WTC11 (cell line): Measurements from ENCODE around the gene PPP1R36. TPM values are rescaled to one million over a fixed set of nuclear protein-coding genes. Genes with fewer than 3 reads are reported as not detected.
"Not testable (repeated sequence)": the region's sequence is repeated elsewhere in the genome, so short reads cannot be mapped to it uniquely, and the experiment has no call there.

Experiments
- ATAC-seq: fragments of 200-7000 bp; cut with Tn5 transposase; 2 replicates; pipeline ENCODE4 v1.10.0; 2021; ENCODE audit warnings: mild to moderate bottlenecking, moderate library complexity
- CTCF ChIA-PET: fragments of 300-600 bp; sonication (Branson Sonifier 250); formaldehyde crosslinking; loops from one replicate; lab custom pipeline; 2021; ENCODE audit warnings: antibody characterized with exemption; lab: Charles Lee
- POLR2A ChIA-PET: fragments of 350-600 bp; sonication (Branson Sonifier 250); formaldehyde crosslinking; loops from one replicate; lab custom pipeline; 2021; ENCODE audit warnings: antibody characterized with exemption; lab: Charles Lee
- DNase-seq: peaks from one replicate; pipeline ENCODE4 v3.0.0; 2021; ENCODE audit warnings: low spot score
- H3K27ac Mint-ChIP-seq: 2 replicates; pipeline ENCODE4 v1.8.0; 2021; ENCODE audit warnings: mixed read lengths
- H3K27me3 Mint-ChIP-seq: 2 replicates; pipeline ENCODE4 v1.8.0; 2021; ENCODE audit warnings: low read depth, mild to moderate bottlenecking, moderate library complexity, mixed read lengths
- H3K36me3 Mint-ChIP-seq: 2 replicates; pipeline ENCODE4 v1.8.0; 2021; ENCODE audit warnings: mixed read lengths
- H3K4me1 Mint-ChIP-seq: 2 replicates; pipeline ENCODE4 v1.8.0; 2022; ENCODE audit warnings: mixed read lengths
- H3K4me3 Mint-ChIP-seq: 2 replicates; pipeline ENCODE4 v1.8.0; 2021; ENCODE audit warnings: mild to moderate bottlenecking, moderate library complexity, mixed read lengths
- H3K9me3 Mint-ChIP-seq: 2 replicates; pipeline ENCODE4 v1.8.0; 2021; ENCODE audit warnings: mixed read lengths
- ATF2 ChIP-seq: sonication (generic); formaldehyde crosslinking; IDR thresholded peaks from 2 replicates; pipeline ENCODE4 v1.8.1; 2022; ENCODE audit warnings: low read depth, missing genetic modification reagents, borderline replicate concordance
- ELF4 ChIP-seq: sonication (generic); formaldehyde crosslinking; IDR thresholded peaks from 2 replicates; pipeline ENCODE4 v1.8.1; 2022; ENCODE audit warnings: low read depth, mild to moderate bottlenecking, moderate library complexity, missing genetic modification reagents
- ETV6 ChIP-seq: sonication (generic); formaldehyde crosslinking; IDR thresholded peaks from 2 replicates; pipeline ENCODE4 v1.8.1; 2022; ENCODE audit warnings: mild to moderate bottlenecking, missing genetic modification reagents
- JUN ChIP-seq: sonication (generic); formaldehyde crosslinking; IDR thresholded peaks from 2 replicates; pipeline ENCODE4 v1.8.0; 2023; ENCODE audit warnings: mild to moderate bottlenecking, missing genetic modification reagents
- KAT7 ChIP-seq: sonication (generic); formaldehyde crosslinking; IDR thresholded peaks from 2 replicates; pipeline ENCODE4 v1.8.1; 2023; ENCODE audit warnings: missing genetic modification reagents, mild to moderate bottlenecking, borderline replicate concordance
- NFATC4 ChIP-seq: fragments of 250-450 bp; sonication (Bioruptor Pico); IDR thresholded peaks from 2 replicates; pipeline ENCODE4 v1.9.0; 2021; ENCODE audit warnings: mild to moderate bottlenecking
- NR1H2 ChIP-seq: sonication (generic); formaldehyde crosslinking; IDR thresholded peaks from 2 replicates; pipeline ENCODE4 v1.9.0; 2021; ENCODE audit warnings: mild to moderate bottlenecking, moderate library complexity, missing genetic modification reagents
- STAT6 ChIP-seq: sonication (generic); formaldehyde crosslinking; conservative IDR thresholded peaks from 2 replicates; pipeline ENCODE4 v1.8.1; 2023; ENCODE audit warnings: mild to moderate bottlenecking, low read depth, missing genetic modification reagents, moderate library complexity
- TEAD1 ChIP-seq: sonication (generic); formaldehyde crosslinking; IDR thresholded peaks from 2 replicates; pipeline ENCODE4 v1.8.0; 2022; ENCODE audit warnings: mild to moderate bottlenecking, missing genetic modification reagents
- TEAD4 ChIP-seq: sonication (generic); formaldehyde crosslinking; IDR thresholded peaks from 2 replicates; pipeline ENCODE4 v1.8.0; 2022; ENCODE audit warnings: mild to moderate bottlenecking, missing genetic modification reagents
- TP53 ChIP-seq: sonication (generic); formaldehyde crosslinking; IDR thresholded peaks from 2 replicates; pipeline ENCODE4 v1.8.1; 2023; ENCODE audit warnings: mild to moderate bottlenecking, missing genetic modification reagents
- ZNF281 ChIP-seq: sonication (generic); formaldehyde crosslinking; IDR thresholded peaks from 2 replicates; pipeline ENCODE4 v1.8.0; 2023; ENCODE audit warnings: mild to moderate bottlenecking, missing genetic modification reagents
- ZNF416 ChIP-seq: fragments of 250-450 bp; sonication (Bioruptor Pico); IDR thresholded peaks from 2 replicates; pipeline ENCODE4 v1.9.0; 2021; ENCODE audit warnings: mild to moderate bottlenecking, inconsistent platforms
- ZNF671 ChIP-seq: fragments of 250-450 bp; sonication (Bioruptor Pico); IDR thresholded peaks from 2 replicates; pipeline ENCODE4 v1.8.0; 2021; ENCODE audit warnings: mild to moderate bottlenecking
- total RNA-seq: library from RNA; stranded (reverse); gene quantifications from 3 replicates; pipeline ENCODE4 v1.2.3, GENCODE V29; 2021
- TF ChIP-seq, protein P1 (sequence below): fragments of 250-450 bp; sonication (Bioruptor Pico); IDR thresholded peaks from 2 replicates; pipeline ENCODE4 v1.8.0; 2021; ENCODE audit warnings: mild to moderate bottlenecking
- TF ChIP-seq, protein P2 (sequence below): sonication (generic); formaldehyde crosslinking; IDR thresholded peaks from 2 replicates; pipeline ENCODE4 v1.8.1; 2023; ENCODE audit warnings: mild to moderate bottlenecking, missing genetic modification reagents

PPP1R36 gene
- total RNA-seq, 1 experiment from 2014 or later, result 0.70 TPM

- POLR2A ChIA-PET, result no interaction called here
- Mint-ChIP-seq H3K27ac (no peak overlapping the region), H3K9me3 (no peaks in the 10 kb centered on the region), H3K4me3 (no peak overlapping the region), H3K27me3 (no peaks in the 10 kb centered on the region), H3K4me1 (peaks cover 11% of the 10 kb centered on the region), H3K36me3 (no peaks in the 10 kb centered on the region)
- no peak for ATAC-seq
- DNase-seq, result no peak
- CTCF ChIA-PET, result no interaction called here
- TF ChIP-seq TEAD1 (CRISPR knock-in tag) (no peak), ELF4 (no peak), NFATC4 (CRISPR knock-in tag) (no peak), TP53 (CRISPR knock-in tag) (no peak), ATF2 (CRISPR knock-in tag) (no peak), ZNF416 (CRISPR knock-in tag) (no peak), JUN (CRISPR knock-in tag) (no peak), NR1H2 (CRISPR knock-in tag) (no peak), ZNF281 (CRISPR knock-in tag) (no peak), TEAD4 (CRISPR knock-in tag) (no peak), ZNF671 (CRISPR knock-in tag) (no peak), ETV6 (CRISPR knock-in tag) (no peak), STAT6 (CRISPR knock-in tag) (no peak), KAT7 (no peak)
- TF ChIP-seq, protein P1, sequence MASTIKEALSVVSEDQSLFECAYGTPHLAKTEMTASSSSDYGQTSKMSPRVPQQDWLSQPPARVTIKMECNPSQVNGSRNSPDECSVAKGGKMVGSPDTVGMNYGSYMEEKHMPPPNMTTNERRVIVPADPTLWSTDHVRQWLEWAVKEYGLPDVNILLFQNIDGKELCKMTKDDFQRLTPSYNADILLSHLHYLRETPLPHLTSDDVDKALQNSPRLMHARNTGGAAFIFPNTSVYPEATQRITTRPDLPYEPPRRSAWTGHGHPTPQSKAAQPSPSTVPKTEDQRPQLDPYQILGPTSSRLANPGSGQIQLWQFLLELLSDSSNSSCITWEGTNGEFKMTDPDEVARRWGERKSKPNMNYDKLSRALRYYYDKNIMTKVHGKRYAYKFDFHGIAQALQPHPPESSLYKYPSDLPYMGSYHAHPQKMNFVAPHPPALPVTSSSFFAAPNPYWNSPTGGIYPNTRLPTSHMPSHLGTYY, result no peak
- TF ChIP-seq, protein P2, sequence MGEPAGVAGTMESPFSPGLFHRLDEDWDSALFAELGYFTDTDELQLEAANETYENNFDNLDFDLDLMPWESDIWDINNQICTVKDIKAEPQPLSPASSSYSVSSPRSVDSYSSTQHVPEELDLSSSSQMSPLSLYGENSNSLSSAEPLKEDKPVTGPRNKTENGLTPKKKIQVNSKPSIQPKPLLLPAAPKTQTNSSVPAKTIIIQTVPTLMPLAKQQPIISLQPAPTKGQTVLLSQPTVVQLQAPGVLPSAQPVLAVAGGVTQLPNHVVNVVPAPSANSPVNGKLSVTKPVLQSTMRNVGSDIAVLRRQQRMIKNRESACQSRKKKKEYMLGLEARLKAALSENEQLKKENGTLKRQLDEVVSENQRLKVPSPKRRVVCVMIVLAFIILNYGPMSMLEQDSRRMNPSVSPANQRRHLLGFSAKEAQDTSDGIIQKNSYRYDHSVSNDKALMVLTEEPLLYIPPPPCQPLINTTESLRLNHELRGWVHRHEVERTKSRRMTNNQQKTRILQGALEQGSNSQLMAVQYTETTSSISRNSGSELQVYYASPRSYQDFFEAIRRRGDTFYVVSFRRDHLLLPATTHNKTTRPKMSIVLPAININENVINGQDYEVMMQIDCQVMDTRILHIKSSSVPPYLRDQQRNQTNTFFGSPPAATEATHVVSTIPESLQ (CRISPR knock-in tag), result no peak
Observed at GRCh38 chr14:64630778-64631177, 81.0 kb downstream of the PPP1R36 start.

GRCh38 chr14:64631222-64631621, 81.5 kb downstream of the PPP1R36 start:
- POLR2A ChIA-PET, result interaction anchor here (0.7 kb wide), 1 partner anchor 179 kb away, joined by 4 read pairs; no protein-coding TSS in a partner anchor
- H3K4me3 Mint-ChIP-seq, H3K27ac Mint-ChIP-seq, CTCF ChIA-PET, H3K27me3 Mint-ChIP-seq, H3K9me3 Mint-ChIP-seq, DNase-seq, H3K36me3 Mint-ChIP-seq, H3K4me1 Mint-ChIP-seq, ATAC-seq: not testable (repeated sequence)
